Gastroesophageal sphincter (tissue), 3 donors: ENCODE measurements around the gene UBE2Z.

Source experiments
- POLR2A ChIP-seq, 2 donors: fragments of 450-650 bp; IDR thresholded peaks; one replicate each; pipeline ENCODE4 v1.6.1; 2017; ENCODE audit warnings: antibody characterized with exemption in 2 of 2, mild to moderate bottlenecking in 2 of 2, moderate library complexity in 1 of 2
- TF ChIP-seq, protein P1 (sequence below), 4 experiments: fragments of 200-600 bp in 2 of 4; fragments of 450-650 bp in 2 of 4; sonication (generic) in 1 of 4; IDR thresholded peaks; one replicate each; pipeline ENCODE4 v1.5.1; 2017 to 2019; ENCODE audit warnings: antibody characterized with exemption in 4 of 4, mild to moderate bottlenecking in 2 of 4, moderate library complexity in 2 of 4

DNA sequence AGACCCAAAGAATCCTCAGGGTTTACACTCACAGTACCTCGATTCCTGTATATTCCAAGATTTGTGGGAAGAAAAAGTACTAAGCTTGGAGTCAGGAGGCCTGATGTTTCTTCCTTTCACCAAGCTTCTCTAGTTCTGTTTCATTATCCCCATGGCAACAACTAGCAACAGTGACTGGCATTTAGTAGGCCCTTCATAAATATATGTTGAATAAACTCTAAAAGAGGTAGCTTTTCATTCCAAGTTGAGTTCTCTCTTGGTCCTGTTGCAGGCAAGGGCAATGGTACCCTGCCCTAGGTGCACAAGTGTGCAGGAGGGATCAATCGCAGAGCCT, 527 bp upstream of the UBE2Z start:
- TF ChIP-seq, protein P1, sequence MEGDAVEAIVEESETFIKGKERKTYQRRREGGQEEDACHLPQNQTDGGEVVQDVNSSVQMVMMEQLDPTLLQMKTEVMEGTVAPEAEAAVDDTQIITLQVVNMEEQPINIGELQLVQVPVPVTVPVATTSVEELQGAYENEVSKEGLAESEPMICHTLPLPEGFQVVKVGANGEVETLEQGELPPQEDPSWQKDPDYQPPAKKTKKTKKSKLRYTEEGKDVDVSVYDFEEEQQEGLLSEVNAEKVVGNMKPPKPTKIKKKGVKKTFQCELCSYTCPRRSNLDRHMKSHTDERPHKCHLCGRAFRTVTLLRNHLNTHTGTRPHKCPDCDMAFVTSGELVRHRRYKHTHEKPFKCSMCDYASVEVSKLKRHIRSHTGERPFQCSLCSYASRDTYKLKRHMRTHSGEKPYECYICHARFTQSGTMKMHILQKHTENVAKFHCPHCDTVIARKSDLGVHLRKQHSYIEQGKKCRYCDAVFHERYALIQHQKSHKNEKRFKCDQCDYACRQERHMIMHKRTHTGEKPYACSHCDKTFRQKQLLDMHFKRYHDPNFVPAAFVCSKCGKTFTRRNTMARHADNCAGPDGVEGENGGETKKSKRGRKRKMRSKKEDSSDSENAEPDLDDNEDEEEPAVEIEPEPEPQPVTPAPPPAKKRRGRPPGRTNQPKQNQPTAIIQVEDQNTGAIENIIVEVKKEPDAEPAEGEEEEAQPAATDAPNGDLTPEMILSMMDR (IDR thresholded peaks at IDR 0.05) = no peak
- TF ChIP-seq POLR2A (IDR thresholded peaks at IDR 0.05) = no peak
